ENCODE measurements around the gene CEP295NL. TPM values are rescaled to one million over a fixed set of nuclear protein-coding genes. Genes with fewer than 3 reads are reported as not detected.
A peak's percentile ranks its signal among the peaks of the same experiment; 100 is the strongest.

The CEP295NL gene
- total and polyA plus RNA-seq, 2 of the 13 experiments (the other 11 are each of a cell fraction or from before 2014, with no cell fraction given) = not detected

DNA sequence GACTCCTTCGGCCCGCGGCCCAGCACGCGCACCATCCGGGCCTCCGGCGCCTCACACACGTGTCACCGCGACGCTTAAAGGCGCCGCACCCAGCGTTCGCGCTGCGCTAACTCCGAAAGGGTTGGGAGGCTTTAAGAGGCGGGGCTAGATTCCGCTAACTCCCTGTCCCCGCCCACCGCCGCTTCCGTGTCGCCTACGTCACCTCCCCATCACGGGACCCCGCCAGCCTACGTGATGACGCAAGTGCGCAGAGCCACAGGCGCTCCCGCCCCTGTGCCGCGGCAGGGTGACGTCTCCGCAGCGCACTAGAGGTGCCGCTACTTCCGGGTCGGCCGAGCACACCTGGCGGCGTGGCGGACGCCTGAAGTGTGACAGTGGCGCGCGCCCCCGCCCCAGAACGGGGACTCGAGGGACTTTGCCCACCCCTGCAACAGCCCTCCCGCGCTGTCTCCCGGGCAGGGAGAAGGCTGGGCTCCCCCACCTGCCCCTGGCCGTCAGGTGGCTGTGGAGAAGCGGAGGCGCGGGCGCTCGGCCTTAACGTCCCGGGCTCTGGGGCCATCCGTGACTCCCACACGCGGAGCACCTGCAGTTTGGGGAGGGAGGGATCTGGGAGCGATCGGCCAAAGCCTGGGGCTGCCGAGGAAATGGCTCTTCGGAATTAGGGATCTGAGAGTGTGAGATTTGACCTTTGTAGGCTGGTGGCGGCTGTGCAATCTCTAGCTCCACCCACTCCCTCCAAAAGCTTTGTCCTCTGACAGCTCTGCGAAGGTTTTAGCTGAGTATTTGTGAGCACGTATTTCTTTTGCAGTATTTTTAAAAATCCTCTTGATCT lies 62.0 kb downstream of the CEP295NL start, which contains the start of gene USP36 (continued):
- peak; percentile 85 for TF ChIP-seq ZNF567 (CRISPR knock-in tag; IDR thresholded peaks at IDR 0.05; ENCODE audit: borderline replicate concordance)
- TF ChIP-seq, protein P1, sequence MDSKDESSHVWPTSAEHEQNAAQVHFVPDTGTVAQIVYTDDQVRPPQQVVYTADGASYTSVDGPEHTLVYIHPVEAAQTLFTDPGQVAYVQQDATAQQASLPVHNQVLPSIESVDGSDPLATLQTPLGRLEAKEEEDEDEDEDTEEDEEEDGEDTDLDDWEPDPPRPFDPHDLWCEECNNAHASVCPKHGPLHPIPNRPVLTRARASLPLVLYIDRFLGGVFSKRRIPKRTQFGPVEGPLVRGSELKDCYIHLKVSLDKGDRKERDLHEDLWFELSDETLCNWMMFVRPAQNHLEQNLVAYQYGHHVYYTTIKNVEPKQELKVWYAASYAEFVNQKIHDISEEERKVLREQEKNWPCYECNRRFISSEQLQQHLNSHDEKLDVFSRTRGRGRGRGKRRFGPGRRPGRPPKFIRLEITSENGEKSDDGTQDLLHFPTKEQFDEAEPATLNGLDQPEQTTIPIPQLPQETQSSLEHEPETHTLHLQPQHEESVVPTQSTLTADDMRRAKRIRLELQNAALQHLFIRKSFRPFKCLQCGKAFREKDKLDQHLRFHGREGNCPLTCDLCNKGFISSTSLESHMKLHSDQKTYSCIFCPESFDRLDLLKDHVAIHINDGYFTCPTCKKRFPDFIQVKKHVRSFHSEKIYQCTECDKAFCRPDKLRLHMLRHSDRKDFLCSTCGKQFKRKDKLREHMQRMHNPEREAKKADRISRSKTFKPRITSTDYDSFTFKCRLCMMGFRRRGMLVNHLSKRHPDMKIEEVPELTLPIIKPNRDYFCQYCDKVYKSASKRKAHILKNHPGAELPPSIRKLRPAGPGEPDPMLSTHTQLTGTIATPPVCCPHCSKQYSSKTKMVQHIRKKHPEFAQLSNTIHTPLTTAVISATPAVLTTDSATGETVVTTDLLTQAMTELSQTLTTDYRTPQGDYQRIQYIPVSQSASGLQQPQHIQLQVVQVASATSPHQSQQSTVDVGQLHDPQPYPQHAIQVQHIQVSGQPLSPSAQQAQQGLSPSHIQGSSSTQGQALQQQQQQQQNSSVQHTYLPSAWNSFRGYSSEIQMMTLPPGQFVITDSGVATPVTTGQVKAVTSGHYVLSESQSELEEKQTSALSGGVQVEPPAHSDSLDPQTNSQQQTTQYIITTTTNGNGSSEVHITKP (CRISPR knock-in tag; IDR thresholded peaks at IDR 0.05; ENCODE audit: low read depth) = peak; percentile 55; the same call in 1 of the 2 replicates
- 0 out of 2 replicates have a peak, but pooled peaks have one; percentile 65 for TF ChIP-seq ZNF10 (CRISPR knock-in tag; IDR thresholded peaks at IDR 0.05; ENCODE audit: borderline replicate concordance, low read depth)
- TF ChIP-seq ZNF577 (CRISPR knock-in tag; IDR thresholded peaks at IDR 0.05; ENCODE audit: borderline replicate concordance, low read depth) = no peak
- TF ChIP-seq ZNF414 (CRISPR knock-in tag; IDR thresholded peaks at IDR 0.05) = peak; percentile 99
- peak; percentile 49; the same call in 1 of the 2 replicates for TF ChIP-seq SIX4 (CRISPR knock-in tag; IDR thresholded peaks at IDR 0.05)
- TF ChIP-seq JUNB (CRISPR knock-in tag; IDR thresholded peaks at IDR 0.05; ENCODE audit: borderline replicate concordance) = peak; percentile 51; the same call in 1 of the 2 replicates
- TF ChIP-seq, protein P2, sequence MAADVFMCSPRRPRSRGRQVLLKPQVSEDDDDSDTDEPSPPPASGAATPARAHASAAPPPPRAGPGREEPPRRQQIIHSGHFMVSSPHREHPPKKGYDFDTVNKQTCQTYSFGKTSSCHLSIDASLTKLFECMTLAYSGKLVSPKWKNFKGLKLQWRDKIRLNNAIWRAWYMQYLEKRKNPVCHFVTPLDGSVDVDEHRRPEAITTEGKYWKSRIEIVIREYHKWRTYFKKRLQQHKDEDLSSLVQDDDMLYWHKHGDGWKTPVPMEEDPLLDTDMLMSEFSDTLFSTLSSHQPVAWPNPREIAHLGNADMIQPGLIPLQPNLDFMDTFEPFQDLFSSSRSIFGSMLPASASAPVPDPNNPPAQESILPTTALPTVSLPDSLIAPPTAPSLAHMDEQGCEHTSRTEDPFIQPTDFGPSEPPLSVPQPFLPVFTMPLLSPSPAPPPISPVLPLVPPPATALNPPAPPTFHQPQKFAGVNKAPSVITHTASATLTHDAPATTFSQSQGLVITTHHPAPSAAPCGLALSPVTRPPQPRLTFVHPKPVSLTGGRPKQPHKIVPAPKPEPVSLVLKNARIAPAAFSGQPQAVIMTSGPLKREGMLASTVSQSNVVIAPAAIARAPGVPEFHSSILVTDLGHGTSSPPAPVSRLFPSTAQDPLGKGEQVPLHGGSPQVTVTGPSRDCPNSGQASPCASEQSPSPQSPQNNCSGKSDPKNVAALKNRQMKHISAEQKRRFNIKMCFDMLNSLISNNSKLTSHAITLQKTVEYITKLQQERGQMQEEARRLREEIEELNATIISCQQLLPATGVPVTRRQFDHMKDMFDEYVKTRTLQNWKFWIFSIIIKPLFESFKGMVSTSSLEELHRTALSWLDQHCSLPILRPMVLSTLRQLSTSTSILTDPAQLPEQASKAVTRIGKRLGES (CRISPR knock-in tag; IDR thresholded peaks at IDR 0.05; ENCODE audit: borderline replicate concordance) = no peak
- peak; percentile 92 for TF ChIP-seq RFXAP (CRISPR knock-in tag; IDR thresholded peaks at IDR 0.05; ENCODE audit: borderline replicate concordance)
- no peak for TF ChIP-seq ZNF382 (CRISPR knock-in tag; IDR thresholded peaks at IDR 0.05; ENCODE audit: borderline replicate concordance)
- no peak for TF ChIP-seq ARNT (IDR thresholded peaks at IDR 0.05)
- TF ChIP-seq CREM (IDR thresholded peaks at IDR 0.05) = peak; percentile 98
- peak; percentile 82 for TF ChIP-seq CREM (CRISPR knock-in tag; IDR thresholded peaks at IDR 0.05)
- peak; percentile 88; the same call in 1 of the 2 replicates for TF ChIP-seq MAF1 (CRISPR knock-in tag; IDR thresholded peaks at IDR 0.05; ENCODE audit: borderline replicate concordance)
- TF ChIP-seq HNRNPL (IDR thresholded peaks at IDR 0.05; ENCODE audit: low read depth, low read length) = peak; percentile 46; the same call in 1 of the 2 replicates
- TF ChIP-seq, protein P3, sequence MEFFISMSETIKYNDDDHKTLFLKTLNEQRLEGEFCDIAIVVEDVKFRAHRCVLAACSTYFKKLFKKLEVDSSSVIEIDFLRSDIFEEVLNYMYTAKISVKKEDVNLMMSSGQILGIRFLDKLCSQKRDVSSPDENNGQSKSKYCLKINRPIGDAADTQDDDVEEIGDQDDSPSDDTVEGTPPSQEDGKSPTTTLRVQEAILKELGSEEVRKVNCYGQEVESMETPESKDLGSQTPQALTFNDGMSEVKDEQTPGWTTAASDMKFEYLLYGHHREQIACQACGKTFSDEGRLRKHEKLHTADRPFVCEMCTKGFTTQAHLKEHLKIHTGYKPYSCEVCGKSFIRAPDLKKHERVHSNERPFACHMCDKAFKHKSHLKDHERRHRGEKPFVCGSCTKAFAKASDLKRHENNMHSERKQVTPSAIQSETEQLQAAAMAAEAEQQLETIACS (CRISPR knock-in tag; IDR thresholded peaks at IDR 0.05) = peak; percentile 85
- TF ChIP-seq ZZZ3 (CRISPR knock-in tag; IDR thresholded peaks at IDR 0.05; ENCODE audit: borderline replicate concordance) = peak; percentile 94; the same call in 1 of the 2 replicates
- TF ChIP-seq KMT2B (CRISPR knock-in tag; IDR thresholded peaks at IDR 0.05) = peak; percentile 95
- peak; percentile 88 for TF ChIP-seq AKAP8 (CRISPR knock-in tag; IDR thresholded peaks at IDR 0.05)
- no peak for TF ChIP-seq TAF15 (IDR thresholded peaks at IDR 0.05; ENCODE audit: low read depth, low read length, poor library complexity, severe bottlenecking)

Measured in HepG2 (cell line).